ENCODE results near the gene AVPR2.

The AVPR2 gene

DNA sequence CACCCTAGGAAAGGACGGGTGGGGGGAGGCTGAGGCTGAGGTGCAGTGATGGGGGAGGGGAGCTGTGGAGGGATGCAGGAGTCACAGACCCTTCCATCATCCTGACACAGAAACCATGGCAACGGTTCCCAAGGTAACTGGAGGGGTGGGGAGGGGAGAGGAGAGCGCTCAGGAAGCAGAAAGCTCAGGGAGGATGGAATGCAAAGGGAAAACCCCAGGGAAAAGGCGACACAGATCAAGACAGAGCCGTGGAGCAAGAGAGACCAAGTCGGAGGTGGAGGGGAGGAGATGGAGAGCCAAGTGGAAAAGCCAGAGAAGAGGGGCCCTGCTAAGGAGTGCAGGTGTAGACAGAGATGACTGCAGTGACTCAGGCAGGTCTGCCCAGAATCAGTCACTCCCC, 33.0 kb upstream of the AVPR2 start:
- DNase-seq (ENCODE audit: low read depth, low spot score), result no peak

DNA sequence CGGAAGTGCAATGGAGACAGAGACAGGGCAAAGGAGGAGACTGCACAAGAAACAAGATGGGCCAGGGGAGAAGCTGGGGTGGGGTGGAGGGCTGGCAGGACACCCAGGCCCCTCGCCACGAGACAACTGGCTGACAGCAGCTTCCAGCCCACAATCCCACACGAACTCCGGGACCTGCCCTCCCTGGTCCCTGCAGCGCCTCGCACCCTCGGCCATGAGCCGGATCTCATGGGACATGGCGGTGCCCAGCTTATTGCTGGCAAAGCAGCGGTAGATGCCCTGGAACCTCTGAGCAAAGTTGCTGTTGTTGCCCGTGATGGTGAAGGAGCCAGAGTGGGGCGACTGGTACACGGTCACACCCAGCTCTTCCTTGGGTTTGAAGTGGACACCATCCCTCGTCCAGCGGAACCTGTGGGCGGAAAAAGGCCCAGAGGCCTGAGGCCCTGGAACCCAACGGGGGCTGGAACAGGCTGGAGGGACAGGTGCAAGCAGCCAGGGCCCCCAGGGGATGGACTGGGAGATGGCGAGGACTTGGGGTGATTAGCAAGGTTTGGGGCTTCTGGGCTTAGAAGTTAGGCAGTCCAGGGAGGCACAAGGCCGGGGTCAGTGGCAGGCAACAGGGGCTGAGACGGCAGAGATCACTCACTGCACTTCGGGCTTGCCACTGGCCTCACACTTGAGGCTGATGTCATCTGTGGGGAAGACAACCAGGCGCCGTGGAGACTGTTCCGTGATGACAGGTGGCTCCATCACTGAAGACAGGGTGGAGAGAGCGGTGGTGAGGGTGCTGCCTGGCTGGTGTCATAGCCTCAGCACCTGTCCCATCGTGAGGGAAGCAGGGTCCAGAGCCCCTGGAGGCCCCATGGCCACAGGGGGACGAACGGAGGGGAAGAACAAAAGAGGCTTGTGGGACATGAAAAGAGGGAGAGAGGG, 32.3 kb upstream of the AVPR2 start:
- no peak for DNase-seq (ENCODE audit: low read depth, low spot score)

DNA sequence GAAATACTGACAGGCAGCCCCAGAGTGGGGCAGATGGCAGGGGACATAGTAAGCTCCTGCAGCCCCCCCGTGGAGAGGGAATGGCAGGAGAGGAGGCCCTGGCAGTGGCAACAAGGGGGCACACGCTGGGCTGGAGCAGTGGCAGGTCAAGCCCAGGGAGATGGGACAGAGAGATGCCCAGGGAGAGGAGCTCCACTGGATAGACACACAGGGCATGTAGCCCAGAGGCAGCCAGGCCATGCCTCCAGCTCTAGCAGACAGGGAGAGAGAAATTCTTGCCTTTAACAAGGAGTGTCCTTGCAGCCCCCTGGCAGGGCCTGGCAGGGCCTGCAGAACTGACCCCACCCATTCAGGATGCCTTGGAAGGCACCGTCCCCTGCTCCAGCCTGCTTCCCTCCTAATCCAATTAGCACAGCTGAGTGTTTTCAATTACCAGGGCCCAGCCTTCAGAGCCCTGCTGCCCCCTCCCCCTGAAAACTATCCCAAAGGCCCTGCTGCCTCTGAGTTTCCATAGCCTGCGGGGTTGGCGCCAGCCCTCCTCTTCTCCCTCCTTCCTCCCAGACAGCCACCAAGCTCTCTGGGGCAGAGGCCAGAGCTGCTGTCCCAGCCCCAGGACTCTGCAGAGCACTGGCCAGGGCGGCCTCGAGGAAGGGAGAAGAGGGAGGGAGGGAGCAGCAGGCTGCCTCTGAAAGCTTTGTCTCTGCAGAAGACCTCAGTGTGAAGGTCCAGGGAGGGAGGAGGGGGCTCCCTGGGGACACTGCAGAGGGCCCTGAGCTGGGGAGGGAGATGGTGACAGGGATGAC, 31.0 kb upstream of the AVPR2 start:
- DNase-seq (ENCODE audit: low read depth, low spot score), result no peak

DNA sequence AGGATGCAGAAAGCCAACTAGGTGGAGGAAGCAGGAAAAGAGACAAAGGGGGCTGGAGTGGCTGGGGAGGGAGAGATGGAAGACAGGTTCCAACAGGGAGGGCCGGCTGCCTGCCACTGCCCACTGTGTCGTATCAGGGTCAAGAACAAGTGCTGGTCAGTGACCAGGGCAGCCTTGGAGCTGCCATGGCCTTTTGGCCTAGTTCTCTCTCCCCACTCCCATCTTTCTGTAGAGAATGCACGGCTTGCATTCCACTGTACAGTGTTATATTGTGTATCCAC, 30.4 kb upstream of the AVPR2 start:
- DNase-seq (ENCODE audit: low read depth, low spot score), result no peak

DNA sequence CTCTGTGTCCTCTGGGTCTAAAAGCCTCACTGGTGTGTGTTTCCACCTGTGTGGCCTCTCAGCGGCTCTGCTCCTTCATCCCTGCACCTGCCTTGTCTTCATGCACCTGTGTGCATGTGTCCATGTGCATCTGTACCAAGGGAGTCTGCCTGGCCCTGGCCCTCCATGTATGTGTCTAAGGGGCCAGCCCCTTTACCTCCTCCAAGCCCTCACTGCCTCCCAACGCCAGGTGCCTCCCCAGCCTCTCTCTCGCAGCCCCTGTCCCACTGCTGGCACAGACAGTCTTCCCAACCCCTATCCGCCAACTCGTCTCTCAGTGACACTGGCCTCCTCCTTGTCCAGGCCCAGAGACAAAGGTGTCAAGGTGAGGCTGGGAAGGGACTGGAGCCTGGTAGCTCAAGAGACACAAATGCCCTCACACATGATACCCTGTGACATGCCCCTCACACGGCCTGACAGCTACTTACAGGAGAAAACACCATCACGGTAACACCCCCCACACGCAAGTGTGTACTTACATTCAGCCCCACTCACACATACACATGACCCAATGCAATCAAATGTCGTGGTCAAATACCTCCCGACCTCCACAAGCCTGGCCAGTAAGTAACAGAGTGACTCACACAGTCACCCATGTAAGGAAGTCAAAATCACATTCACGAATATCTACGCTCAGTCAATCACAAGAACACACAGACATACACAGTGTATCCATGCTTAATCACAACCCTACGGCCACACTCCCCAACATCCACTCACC, 29.9 kb upstream of the AVPR2 start:
- no peak for DNase-seq (ENCODE audit: low read depth, low spot score)

DNA sequence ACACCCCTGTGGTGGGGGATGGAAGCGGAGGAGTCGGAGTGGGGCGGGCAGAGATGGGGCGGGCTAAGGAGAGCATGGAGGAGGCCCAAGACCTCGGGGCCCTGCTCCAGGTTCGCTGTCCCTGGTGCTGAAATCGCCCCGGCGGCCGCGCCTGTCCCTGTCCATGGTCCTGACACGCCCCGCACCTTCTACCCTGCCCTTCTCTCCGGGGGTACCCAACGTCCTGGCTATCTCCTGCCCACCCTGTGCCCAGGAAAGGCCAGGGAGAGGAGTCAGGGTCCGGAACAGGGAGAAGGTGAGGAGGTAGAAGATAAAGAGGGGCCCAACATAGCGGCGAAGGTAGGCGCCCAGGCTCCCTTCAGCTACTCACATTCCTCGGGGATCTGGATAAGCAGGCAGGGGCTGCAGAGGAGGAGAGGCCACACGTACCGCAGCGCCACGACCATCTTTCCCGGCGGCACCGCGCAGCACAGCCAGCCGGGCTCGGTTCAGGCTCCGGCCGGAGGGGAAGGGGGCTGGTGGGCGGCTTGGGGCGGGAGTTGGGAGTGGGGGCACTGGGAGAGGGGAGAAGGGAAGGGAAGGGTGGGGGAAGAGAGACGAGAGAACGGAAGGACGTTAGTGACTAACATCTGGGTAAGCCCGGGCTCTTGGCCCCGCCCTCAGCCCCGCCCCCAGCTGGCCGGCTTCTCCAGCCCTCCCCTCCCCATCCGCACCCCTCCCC, 28.9 kb upstream of the AVPR2 start:
- DNase-seq (ENCODE audit: low read depth, low spot score), result no peak

DNA sequence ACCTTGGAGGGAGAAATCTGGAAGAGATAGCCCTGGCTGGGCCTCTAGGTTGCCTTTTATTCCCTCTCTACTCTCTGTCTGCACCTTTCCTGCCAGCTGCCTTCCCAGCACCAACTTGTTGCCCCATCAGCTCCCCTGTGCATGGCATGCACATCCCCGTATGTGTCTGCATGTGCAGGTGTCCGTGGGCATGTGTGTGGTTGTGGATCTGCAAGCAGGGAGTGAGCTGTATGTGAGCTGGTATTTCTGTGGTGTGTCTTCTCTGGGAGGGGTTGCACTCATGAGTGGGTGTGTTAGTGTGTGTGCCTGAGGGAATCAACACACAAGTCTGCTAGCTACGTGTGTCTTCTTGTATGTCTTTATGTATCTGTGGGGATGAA, 28.4 kb upstream of the AVPR2 start:
- no peak for DNase-seq (ENCODE audit: low read depth, low spot score)

DNA sequence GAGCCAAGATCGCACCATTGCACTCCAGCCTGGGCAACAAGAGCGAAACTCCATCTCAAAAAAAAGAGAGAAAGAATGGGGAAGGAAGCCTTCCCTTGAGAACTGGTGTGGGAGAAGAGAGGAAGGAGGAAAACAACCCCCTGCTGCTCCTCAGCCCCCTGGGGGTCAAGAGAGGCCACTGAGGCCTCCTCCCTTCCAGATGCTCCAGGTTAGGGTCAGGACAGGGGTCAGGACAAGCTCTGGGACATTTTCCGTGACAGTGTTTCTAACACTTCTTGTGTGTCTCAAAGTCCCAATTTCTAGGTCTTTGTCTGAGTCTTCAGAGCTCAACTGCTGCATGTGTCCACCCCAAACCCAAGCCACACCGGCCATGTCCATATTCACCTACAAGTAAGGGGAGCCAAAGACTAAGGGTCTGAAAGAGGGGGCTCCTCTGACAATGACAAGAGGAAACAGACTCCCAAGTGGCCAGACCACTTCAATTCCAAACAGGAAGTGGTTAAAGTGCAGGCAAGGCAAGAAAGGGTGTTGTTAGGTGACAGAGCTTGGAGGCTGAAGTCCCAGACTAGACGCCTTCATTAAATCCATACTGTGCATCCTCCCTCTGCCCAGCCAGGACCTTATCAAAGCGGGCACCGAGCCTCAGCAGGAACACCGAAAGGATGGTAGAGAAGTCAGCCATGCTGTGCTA, 26.8 kb upstream of the AVPR2 start:
- no peak for DNase-seq (ENCODE audit: low read depth, low spot score)

DNA sequence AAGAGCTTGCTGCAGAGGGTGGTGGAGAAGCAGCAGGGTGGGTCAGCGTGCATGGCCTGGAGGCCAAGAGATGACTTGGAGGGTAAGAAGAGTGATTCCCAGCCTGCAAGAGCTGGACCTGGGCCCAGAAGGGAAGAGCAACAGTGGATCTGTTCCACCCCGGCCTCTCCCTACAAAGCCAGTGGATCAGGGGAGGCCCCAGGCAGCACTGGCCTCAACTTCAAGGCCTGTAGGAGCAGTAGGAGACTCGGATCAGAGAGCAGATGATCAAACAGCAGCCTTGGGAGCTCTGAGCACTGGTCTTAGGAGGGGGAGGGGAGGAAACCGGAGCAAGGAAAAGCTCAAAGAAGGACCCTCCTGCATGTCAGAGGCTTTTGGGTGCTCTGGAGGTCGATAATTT, 26.1 kb upstream of the AVPR2 start:
- DNase-seq (ENCODE audit: low read depth, low spot score), result no peak

DNA sequence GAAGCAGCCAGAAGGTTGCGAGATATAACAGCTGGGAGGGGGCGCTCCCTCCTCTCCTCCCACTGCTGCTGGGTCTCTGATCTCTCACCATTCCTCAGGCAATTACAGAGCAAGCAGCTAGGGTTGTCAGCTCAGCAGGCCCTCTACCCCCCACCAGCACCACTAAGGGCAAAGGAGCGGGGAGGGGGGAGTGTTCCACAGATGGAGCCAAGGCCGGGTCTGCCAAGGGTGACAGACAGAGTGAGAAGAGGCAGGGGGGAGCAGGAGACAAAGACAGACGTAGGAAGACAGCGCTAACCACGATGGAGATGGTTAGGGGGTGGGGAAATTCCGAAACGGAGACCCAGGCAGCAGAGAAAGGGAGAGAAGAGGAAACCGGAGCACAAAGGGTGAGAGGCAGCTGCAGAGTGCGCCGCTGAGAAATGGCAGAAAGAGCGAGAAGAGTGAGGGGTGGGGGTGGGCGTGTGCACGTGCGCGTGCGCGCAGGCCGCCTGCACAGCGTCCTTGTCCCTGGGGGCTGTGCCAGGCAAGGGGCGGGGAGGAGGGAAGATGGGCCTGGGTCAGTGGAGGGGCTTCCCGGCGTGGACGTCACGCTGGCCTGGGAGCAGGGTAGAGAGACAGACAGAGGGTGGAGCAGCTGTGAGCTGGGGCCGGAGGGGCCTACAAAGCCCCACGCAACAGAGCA, 25.4 kb upstream of the AVPR2 start:
- DNase-seq (ENCODE audit: low read depth, low spot score), result no peak

DNA sequence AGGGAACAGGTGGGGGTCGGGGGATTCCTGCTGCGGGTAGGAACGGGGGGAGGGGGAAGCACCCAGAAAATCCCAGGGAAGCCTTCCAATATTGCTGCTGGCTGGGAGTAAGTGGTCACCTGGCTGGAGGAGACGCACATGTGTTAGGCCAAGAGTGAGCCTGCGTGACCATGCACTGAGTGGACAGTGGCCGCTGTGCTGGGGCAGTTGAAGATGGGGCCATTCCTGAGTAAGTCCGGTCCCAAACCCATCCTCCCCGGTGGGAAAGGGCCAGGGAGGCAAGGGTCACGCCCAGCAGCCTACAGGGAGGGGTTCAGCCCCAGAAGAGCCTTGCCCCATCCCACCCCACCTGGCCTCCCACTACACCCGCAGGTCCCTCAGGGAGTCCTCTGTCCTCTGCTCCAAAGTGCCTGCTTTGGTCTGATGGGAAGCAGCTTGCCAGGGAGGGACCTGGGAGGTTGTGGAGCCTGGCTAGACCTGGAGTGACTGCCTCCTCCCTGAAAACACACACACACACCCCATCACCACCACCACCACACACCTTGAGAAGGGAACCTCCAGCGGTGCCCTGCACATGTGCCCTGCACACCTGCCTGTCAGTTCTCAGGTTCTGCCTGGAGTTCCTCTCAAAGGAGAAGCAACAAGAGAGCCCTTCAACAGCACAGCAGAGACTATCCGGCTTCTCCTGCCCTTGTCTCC, 24.6 kb upstream of the AVPR2 start:
- no peak for DNase-seq (ENCODE audit: low read depth, low spot score)

DNA sequence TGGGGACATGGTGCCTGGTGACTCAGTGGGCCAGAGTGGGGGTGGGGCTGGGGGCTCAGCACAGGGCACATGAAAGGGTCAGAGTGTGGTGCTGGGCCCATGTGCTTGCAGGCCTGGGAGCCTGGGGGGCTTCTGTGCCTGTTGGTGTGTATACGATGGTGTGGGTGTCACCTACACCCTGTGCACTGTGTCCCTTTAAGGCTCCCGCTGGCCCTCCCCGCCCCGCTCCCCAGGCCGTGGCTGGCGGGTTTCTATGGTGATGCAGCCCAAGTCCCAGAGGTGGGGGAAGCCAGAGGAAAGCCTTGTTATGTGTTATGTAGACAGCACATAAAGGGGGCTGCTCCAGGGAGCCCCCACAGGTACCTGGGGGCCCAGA, 24.0 kb upstream of the AVPR2 start:
- no peak for DNase-seq (ENCODE audit: low read depth, low spot score)

DNA sequence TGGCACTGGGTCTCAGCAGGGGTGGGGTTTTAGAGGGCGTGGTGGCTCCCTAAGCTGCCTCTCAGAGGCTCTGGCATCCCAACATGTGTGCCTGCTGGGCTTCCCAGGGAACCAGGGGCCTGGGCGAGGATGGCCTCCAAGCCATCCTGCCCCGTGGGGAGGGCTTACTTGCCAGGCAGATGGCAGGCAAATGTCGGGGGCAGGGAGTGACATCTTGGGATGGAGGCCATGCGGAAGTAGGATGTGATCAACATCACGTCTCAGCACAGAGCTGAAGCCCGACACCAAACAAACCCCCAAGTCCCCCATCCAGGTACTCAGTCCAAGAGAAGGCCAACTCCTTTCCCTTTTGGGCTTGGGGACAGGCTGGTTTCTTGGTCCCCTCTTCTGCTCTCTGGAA, 23.2 kb upstream of the AVPR2 start:
- no peak for DNase-seq (ENCODE audit: low read depth, low spot score)

DNA sequence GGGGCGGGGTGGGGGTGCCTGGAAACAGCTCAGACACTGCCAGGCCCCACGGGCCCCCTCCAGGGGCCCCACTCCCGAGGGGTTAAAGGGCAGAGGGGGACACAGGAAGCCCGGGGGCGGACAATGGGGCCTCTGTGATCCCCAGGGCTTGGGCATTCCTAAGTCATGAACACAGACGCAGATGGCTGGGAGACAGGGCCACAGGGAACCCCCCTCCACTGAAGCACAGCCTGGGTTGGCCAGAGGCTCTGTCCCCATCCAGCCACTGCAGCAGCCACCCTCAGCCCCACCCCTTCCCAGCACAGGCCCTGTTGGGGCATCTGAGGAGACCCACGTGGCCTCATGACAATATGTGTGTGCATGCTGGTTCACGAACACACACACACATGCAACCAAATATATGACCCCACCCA, 22.4 kb upstream of the AVPR2 start:
- DNase-seq (ENCODE audit: low read depth, low spot score), result no peak

DNA sequence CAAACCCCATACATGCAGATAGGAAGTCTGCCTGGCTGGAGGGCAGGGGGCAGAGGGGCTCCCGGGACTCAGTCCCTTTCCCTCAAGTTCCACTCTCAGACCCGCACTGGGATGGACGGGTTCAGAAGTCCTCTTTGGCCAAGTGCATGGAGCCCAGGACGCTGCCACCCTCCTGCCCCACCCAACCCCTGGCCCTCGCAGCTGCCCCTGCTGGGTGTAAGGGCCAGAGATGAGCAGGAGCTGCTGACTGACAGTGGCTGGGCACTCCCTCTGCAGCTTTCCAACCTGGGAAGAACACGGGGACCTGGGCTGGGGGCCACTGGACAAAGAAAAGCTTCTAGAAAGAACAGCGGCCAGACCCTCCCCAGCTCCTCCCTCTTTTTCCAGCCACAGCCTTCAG, 21.9 kb upstream of the AVPR2 start:
- DNase-seq (ENCODE audit: low read depth, low spot score), result no peak

DNA sequence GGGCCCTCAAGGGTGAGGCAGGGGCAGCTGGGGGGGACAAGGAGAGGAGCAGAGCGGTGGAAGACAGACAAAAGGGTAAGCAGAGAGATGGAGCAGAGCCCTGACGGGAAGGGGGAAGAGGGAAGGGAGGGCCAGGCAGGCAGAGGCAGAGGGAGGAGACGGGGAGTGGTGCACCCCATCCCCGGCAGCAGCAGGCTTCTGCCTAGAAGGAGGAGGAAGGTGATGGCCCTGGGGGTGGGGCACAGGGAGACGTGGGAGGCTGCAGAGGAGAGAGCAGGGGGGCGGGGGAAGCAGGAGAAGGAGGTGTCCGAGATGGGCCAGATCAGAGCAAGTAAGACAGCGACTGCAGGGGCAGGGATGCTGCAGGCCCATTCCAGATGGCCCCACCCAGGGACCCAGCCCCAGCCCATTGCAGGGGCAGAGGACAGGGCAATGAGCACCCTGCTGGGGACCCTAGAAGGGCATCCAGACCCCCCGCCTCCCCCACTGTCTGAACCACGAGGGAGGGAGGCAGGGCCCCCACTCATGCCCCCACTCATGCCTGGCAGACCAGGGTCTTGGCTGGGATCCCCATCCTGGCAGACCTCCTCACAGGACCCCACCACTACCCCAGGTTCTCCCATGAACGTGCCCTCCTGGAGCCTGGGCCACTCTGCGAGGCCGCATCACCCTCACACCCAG, 21.2 kb upstream of the AVPR2 start:
- no peak for DNase-seq (ENCODE audit: low read depth, low spot score)

DNA sequence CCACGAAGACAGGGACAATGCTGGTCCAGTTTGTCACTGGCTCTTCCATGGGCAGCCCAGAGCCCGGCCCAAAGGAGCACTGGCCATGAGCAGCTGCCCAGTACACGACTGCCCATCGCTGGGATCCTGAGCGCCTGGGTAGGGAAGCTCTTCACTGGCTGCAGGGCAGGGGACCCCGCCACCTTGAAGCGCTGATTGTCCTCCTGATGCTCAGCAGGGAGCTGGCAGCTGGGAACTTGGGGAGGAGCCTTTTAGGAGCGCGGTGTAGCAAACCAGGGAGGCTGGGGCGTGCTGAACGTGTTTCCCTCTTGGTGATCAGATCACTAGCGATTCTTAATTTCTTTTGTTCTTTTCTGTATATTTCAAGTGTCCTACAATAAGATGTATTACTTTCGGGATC, 20.3 kb upstream of the AVPR2 start:
- no peak for DNase-seq (ENCODE audit: low read depth, low spot score)

DNA sequence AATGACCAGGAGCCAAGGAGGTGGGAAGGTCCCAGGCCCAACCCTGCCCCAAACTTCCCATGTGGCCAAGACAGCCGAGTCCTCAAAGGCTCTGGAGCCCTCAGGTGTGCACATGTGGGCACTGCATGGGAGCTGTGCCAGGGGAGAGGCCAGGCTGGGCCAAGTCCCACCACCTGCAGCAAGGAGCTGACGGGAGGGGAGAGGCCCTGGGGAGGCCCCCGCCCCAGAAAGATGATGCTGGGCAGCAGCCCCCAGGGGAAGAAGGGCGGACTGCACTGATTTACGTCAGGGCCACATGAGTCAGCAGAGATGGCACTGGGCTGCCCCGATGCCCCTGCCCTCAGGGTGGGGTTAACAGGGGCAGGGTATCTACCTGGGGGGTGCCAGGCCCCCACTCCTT, 19.9 kb upstream of the AVPR2 start:
- no peak for DNase-seq (ENCODE audit: low read depth, low spot score)

DNA sequence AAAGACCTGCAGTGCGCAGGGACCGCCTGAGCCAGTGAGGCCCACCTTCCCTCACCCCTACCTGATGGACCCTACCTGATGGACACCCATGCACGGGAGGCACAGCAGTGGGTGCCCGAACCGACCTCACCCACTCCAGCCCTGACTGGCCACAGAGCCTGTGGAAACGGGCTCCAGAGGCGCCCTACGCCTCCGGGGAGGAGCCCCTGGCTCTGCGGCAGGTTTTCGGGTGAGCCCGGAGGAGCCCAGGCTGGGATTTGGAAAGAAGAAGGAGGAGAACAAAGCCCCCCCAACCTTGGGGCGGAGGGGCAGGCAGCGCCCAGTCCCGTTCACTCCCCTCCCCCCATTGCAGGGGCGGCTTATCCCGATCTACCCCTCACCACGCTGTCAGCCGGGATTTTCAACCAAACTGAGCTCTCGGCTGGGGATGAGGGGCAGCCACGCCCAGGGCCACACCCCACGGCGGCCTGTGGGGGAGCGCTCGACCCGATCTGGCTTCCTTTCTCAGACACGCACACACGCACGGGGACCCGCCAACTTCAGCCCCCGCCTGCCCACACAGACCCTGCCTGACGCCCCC, 19.2 kb upstream of the AVPR2 start:
- DNase-seq (ENCODE audit: low read depth, low spot score), result no peak
